WTC11 (cell line): ENCODE data around the gene ZNF521. TPM values are rescaled to one million over a fixed set of nuclear protein-coding genes. Genes with fewer than 3 reads are reported as not detected.

Source experiments
- ATAC-seq: fragments of 200-7000 bp; cut with Tn5 transposase; 2 replicates; pipeline ENCODE4 v1.10.0; 2021; ENCODE audit warnings: mild to moderate bottlenecking, moderate library complexity
- CTCF ChIA-PET: fragments of 300-600 bp; sonication (Branson Sonifier 250); formaldehyde crosslinking; loops from one replicate; lab custom pipeline; 2021; ENCODE audit warnings: antibody characterized with exemption; lab: Charles Lee
- POLR2A ChIA-PET: fragments of 350-600 bp; sonication (Branson Sonifier 250); formaldehyde crosslinking; loops from one replicate; lab custom pipeline; 2021; ENCODE audit warnings: antibody characterized with exemption; lab: Charles Lee
- DNase-seq: peaks from one replicate; pipeline ENCODE4 v3.0.0; 2021; ENCODE audit warnings: low spot score
- H3K27ac Mint-ChIP-seq: 2 replicates; pipeline ENCODE4 v1.8.0; 2021; ENCODE audit warnings: mixed read lengths
- H3K27me3 Mint-ChIP-seq: 2 replicates; pipeline ENCODE4 v1.8.0; 2021; ENCODE audit warnings: low read depth, mild to moderate bottlenecking, moderate library complexity, mixed read lengths
- H3K36me3 Mint-ChIP-seq: 2 replicates; pipeline ENCODE4 v1.8.0; 2021; ENCODE audit warnings: mixed read lengths
- H3K4me1 Mint-ChIP-seq: 2 replicates; pipeline ENCODE4 v1.8.0; 2022; ENCODE audit warnings: mixed read lengths
- H3K4me3 Mint-ChIP-seq: 2 replicates; pipeline ENCODE4 v1.8.0; 2021; ENCODE audit warnings: mild to moderate bottlenecking, moderate library complexity, mixed read lengths
- H3K9me3 Mint-ChIP-seq: 2 replicates; pipeline ENCODE4 v1.8.0; 2021; ENCODE audit warnings: mixed read lengths
- EMX1 ChIP-seq: fragments of 250-450 bp; sonication (Bioruptor Pico); IDR thresholded peaks from 2 replicates; pipeline ENCODE4 v1.8.0; 2021; ENCODE audit warnings: mild to moderate bottlenecking
- ETV6 ChIP-seq: sonication (generic); formaldehyde crosslinking; IDR thresholded peaks from 2 replicates; pipeline ENCODE4 v1.8.1; 2022; ENCODE audit warnings: mild to moderate bottlenecking, missing genetic modification reagents
- GTF2I ChIP-seq: fragments of 250-450 bp; sonication (Bioruptor Pico); conservative IDR thresholded peaks from 2 replicates; pipeline ENCODE4 v1.4.0; 2021; ENCODE audit warnings: mild to moderate bottlenecking
- JAZF1 ChIP-seq: fragments of 250-450 bp; sonication (Bioruptor Pico); IDR thresholded peaks from 2 replicates; pipeline ENCODE4 v1.9.0; 2021; ENCODE audit warnings: moderate library complexity, mild to moderate bottlenecking, inconsistent platforms
- KAT7 ChIP-seq: sonication (generic); formaldehyde crosslinking; IDR thresholded peaks from 2 replicates; pipeline ENCODE4 v1.8.1; 2023; ENCODE audit warnings: missing genetic modification reagents, mild to moderate bottlenecking, borderline replicate concordance
- NR2C2 ChIP-seq: sonication (generic); formaldehyde crosslinking; IDR thresholded peaks from 2 replicates; pipeline ENCODE4 v1.8.0; 2022; ENCODE audit warnings: mild to moderate bottlenecking, missing genetic modification reagents
- RELA ChIP-seq: sonication (generic); formaldehyde crosslinking; IDR thresholded peaks from 2 replicates; pipeline ENCODE4 v1.8.1; 2022; ENCODE audit warnings: missing genetic modification reagents, mild to moderate bottlenecking, borderline replicate concordance
- SP1 ChIP-seq: sonication (generic); formaldehyde crosslinking; conservative IDR thresholded peaks from 2 replicates; pipeline ENCODE4 v1.8.1; 2022; ENCODE audit warnings: missing genetic modification reagents
- TCF7 ChIP-seq: sonication (generic); formaldehyde crosslinking; IDR thresholded peaks from 2 replicates; pipeline ENCODE4 v1.8.0; 2022; ENCODE audit warnings: mild to moderate bottlenecking, low read depth, missing genetic modification reagents, moderate library complexity
- ZNF219 ChIP-seq: sonication (generic); formaldehyde crosslinking; IDR thresholded peaks from 2 replicates; pipeline ENCODE4 v1.8.0; 2023; ENCODE audit warnings: missing genetic modification reagents, mild to moderate bottlenecking, borderline replicate concordance
- ZNF232 ChIP-seq: sonication (generic); formaldehyde crosslinking; IDR thresholded peaks from 2 replicates; pipeline ENCODE4 v1.8.0; 2022; ENCODE audit warnings: mild to moderate bottlenecking, missing genetic modification reagents
- ZNF263 ChIP-seq: sonication (generic); formaldehyde crosslinking; IDR thresholded peaks from 2 replicates; pipeline ENCODE4 v1.8.1; 2022; ENCODE audit warnings: low read depth, mild to moderate bottlenecking, moderate library complexity, missing genetic modification reagents
- ZNF317 ChIP-seq: sonication (generic); formaldehyde crosslinking; IDR thresholded peaks from 2 replicates; pipeline ENCODE4 v1.8.1; 2023; ENCODE audit warnings: low read depth, mild to moderate bottlenecking, moderate library complexity, missing genetic modification reagents, borderline replicate concordance
- total RNA-seq: library from RNA; stranded (reverse); gene quantifications from 3 replicates; pipeline ENCODE4 v1.2.3, GENCODE V29; 2021
- TF ChIP-seq, protein P1 (sequence below): sonication (generic); formaldehyde crosslinking; IDR thresholded peaks from 2 replicates; pipeline ENCODE4 v1.8.1; 2023; ENCODE audit warnings: mild to moderate bottlenecking, missing genetic modification reagents, borderline replicate concordance
- TF ChIP-seq, protein P2 (sequence below): sonication (generic); formaldehyde crosslinking; IDR thresholded peaks from 2 replicates; pipeline ENCODE4 v1.8.1; 2023; ENCODE audit warnings: mild to moderate bottlenecking, missing genetic modification reagents, moderate library complexity
- TF ChIP-seq, protein P3 (sequence below): sonication (generic); formaldehyde crosslinking; IDR thresholded peaks from 2 replicates; pipeline ENCODE4 v1.8.0; 2022; ENCODE audit warnings: mild to moderate bottlenecking, missing genetic modification reagents
- TF ChIP-seq, protein P4 (sequence below): fragments of 250-450 bp; sonication (Bioruptor Pico); conservative IDR thresholded peaks from 2 replicates; pipeline ENCODE4 v1.9.0; 2021; ENCODE audit warnings: mild to moderate bottlenecking
- TF ChIP-seq, protein P5 (sequence below): fragments of 250-450 bp; sonication (Bioruptor Pico); IDR thresholded peaks from 2 replicates; pipeline ENCODE4 v1.9.0; 2021; ENCODE audit warnings: mild to moderate bottlenecking, borderline replicate concordance
- TF ChIP-seq, protein P6 (sequence below): sonication (generic); formaldehyde crosslinking; IDR thresholded peaks from 2 replicates; pipeline ENCODE4 v1.8.0; 2022; ENCODE audit warnings: mild to moderate bottlenecking, missing genetic modification reagents
- TF ChIP-seq, protein P7 (sequence below): sonication (generic); formaldehyde crosslinking; IDR thresholded peaks from 2 replicates; pipeline ENCODE4 v1.8.1; 2022; ENCODE audit warnings: mild to moderate bottlenecking, missing genetic modification reagents, moderate library complexity, borderline replicate concordance
- TF ChIP-seq, protein P8 (sequence below): sonication (generic); formaldehyde crosslinking; IDR thresholded peaks from 2 replicates; pipeline ENCODE4 v1.8.1; 2022; ENCODE audit warnings: low read depth, missing genetic modification reagents, borderline replicate concordance

The ZNF521 gene
- total RNA-seq, 1 experiment from 2014 or later: 15.3 TPM

DNA sequence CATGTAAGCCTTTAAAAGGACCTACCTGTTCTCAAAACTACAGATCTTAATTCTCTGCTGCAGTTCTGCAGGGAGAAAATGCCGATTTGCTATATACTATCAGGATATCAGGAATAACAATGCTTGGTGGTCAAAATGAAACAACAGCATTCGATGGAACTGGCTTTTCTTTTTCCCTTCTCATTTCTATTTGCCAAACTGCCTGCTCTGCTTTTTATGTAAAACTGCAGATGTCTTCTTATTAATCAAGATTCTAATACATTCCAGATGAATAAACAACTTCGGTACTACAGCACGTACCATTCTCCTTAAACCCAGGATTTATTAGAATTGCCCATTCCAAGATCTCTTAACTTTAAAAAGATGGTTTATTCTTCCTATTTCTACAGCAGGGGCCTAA lies 100.9 kb downstream of the ZNF521 start (continued):
- TF ChIP-seq, protein P1, sequence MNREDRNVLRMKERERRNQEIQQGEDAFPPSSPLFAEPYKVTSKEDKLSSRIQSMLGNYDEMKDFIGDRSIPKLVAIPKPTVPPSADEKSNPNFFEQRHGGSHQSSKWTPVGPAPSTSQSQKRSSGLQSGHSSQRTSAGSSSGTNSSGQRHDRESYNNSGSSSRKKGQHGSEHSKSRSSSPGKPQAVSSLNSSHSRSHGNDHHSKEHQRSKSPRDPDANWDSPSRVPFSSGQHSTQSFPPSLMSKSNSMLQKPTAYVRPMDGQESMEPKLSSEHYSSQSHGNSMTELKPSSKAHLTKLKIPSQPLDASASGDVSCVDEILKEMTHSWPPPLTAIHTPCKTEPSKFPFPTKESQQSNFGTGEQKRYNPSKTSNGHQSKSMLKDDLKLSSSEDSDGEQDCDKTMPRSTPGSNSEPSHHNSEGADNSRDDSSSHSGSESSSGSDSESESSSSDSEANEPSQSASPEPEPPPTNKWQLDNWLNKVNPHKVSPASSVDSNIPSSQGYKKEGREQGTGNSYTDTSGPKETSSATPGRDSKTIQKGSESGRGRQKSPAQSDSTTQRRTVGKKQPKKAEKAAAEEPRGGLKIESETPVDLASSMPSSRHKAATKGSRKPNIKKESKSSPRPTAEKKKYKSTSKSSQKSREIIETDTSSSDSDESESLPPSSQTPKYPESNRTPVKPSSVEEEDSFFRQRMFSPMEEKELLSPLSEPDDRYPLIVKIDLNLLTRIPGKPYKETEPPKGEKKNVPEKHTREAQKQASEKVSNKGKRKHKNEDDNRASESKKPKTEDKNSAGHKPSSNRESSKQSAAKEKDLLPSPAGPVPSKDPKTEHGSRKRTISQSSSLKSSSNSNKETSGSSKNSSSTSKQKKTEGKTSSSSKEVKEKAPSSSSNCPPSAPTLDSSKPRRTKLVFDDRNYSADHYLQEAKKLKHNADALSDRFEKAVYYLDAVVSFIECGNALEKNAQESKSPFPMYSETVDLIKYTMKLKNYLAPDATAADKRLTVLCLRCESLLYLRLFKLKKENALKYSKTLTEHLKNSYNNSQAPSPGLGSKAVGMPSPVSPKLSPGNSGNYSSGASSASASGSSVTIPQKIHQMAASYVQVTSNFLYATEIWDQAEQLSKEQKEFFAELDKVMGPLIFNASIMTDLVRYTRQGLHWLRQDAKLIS: no peak
- no peak for TF ChIP-seq EMX1 (CRISPR knock-in tag)
- TF ChIP-seq, protein P2, sequence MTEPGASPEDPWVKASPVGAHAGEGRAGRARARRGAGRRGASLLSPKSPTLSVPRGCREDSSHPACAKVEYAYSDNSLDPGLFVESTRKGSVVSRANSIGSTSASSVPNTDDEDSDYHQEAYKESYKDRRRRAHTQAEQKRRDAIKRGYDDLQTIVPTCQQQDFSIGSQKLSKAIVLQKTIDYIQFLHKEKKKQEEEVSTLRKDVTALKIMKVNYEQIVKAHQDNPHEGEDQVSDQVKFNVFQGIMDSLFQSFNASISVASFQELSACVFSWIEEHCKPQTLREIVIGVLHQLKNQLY (CRISPR knock-in tag): no peak
- TF ChIP-seq, protein P3, sequence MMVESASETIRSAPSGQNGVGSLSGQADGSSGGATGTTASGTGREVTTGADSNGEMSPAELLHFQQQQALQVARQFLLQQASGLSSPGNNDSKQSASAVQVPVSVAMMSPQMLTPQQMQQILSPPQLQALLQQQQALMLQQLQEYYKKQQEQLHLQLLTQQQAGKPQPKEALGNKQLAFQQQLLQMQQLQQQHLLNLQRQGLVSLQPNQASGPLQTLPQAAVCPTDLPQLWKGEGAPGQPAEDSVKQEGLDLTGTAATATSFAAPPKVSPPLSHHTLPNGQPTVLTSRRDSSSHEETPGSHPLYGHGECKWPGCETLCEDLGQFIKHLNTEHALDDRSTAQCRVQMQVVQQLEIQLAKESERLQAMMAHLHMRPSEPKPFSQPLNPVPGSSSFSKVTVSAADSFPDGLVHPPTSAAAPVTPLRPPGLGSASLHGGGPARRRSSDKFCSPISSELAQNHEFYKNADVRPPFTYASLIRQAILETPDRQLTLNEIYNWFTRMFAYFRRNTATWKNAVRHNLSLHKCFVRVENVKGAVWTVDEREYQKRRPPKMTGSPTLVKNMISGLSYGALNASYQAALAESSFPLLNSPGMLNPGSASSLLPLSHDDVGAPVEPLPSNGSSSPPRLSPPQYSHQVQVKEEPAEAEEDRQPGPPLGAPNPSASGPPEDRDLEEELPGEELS: no peak
- no peak for TF ChIP-seq ZNF219 (CRISPR knock-in tag)
- no peak for TF ChIP-seq JAZF1 (CRISPR knock-in tag)
- no peak for TF ChIP-seq RELA (CRISPR knock-in tag)
- TF ChIP-seq TCF7 (CRISPR knock-in tag): no peak
- TF ChIP-seq NR2C2: no peak
- TF ChIP-seq, protein P4, sequence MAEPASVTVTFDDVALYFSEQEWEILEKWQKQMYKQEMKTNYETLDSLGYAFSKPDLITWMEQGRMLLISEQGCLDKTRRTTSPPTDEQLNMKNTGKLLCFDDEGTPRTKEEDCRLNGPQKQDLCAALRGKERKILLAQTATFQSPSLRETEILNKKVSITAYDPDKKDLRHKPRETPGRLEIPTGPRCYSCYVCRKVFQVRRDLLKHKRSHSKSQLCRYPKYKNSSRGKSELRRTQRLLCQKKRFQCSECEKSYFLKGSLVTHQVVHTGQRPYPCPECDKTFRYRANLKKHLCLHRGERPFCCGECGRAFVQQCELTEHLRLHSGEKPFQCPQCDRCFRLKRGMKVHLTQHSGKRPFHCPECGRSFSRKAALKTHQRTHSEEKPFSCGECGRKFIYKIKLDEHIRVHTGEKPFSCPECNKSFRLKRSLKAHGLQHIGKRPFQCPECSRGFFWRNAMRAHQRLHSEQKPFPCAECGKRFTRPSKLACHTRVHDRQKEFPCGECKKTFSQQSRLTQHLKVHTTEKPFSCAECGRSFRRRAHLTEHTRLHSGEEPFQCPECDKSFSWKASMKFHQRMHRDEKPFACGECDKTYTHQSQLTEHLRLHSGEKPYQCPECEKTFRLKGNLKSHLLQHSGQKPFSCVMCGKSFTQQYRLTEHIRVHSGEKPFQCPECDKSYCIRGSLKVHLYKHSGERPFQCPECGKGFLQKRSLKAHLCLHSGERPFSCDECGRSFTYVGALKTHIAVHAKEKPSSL (CRISPR knock-in tag): no peak
- no peak for TF ChIP-seq GTF2I (CRISPR knock-in tag)

DNA sequence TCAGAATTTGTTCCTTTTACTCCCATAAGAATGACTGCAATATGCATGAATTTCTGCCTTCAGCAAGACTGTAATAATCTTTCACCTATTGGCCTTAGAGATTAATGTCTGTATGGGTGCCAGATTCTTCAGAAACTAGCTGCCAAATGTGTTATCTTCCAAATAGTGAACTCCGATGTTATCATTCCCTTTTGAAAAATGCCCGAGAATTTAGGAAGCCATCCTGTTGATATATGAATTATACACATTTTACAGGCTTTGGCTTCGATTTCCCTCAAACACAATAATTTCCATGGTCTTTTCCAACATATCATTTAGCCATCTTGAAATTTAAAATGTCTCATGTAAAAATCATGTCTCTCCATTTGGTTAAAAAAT lies 101.5 kb downstream of the ZNF521 start:
- H3K4me1 Mint-ChIP-seq: no peaks in the 10 kb centered on the region
- no peaks in the 10 kb centered on the region for H3K9me3 Mint-ChIP-seq
- ATAC-seq (no peak), DNase-seq (no peak)
- H3K4me3 Mint-ChIP-seq: no peak overlapping the region
- no peaks in the 10 kb centered on the region for H3K27me3 Mint-ChIP-seq
- H3K36me3 Mint-ChIP-seq: no peaks in the 10 kb centered on the region
- POLR2A ChIA-PET: no interaction called here
- H3K27ac Mint-ChIP-seq: no peak overlapping the region
- CTCF ChIA-PET: interaction anchor here (0.7 to 1.0 kb wide), 2 partner anchors 11 to 707 kb away, joined by 3 read pairs; no protein-coding TSS in a partner anchor
- TF ChIP-seq, protein P5, sequence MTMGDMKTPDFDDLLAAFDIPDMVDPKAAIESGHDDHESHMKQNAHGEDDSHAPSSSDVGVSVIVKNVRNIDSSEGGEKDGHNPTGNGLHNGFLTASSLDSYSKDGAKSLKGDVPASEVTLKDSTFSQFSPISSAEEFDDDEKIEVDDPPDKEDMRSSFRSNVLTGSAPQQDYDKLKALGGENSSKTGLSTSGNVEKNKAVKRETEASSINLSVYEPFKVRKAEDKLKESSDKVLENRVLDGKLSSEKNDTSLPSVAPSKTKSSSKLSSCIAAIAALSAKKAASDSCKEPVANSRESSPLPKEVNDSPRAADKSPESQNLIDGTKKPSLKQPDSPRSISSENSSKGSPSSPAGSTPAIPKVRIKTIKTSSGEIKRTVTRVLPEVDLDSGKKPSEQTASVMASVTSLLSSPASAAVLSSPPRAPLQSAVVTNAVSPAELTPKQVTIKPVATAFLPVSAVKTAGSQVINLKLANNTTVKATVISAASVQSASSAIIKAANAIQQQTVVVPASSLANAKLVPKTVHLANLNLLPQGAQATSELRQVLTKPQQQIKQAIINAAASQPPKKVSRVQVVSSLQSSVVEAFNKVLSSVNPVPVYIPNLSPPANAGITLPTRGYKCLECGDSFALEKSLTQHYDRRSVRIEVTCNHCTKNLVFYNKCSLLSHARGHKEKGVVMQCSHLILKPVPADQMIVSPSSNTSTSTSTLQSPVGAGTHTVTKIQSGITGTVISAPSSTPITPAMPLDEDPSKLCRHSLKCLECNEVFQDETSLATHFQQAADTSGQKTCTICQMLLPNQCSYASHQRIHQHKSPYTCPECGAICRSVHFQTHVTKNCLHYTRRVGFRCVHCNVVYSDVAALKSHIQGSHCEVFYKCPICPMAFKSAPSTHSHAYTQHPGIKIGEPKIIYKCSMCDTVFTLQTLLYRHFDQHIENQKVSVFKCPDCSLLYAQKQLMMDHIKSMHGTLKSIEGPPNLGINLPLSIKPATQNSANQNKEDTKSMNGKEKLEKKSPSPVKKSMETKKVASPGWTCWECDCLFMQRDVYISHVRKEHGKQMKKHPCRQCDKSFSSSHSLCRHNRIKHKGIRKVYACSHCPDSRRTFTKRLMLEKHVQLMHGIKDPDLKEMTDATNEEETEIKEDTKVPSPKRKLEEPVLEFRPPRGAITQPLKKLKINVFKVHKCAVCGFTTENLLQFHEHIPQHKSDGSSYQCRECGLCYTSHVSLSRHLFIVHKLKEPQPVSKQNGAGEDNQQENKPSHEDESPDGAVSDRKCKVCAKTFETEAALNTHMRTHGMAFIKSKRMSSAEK (CRISPR knock-in tag): no peak
- TF ChIP-seq ETV6 (CRISPR knock-in tag) (no peak), ZNF263 (CRISPR knock-in tag) (no peak), TCF7 (CRISPR knock-in tag) (no peak), ZNF317 (CRISPR knock-in tag) (no peak), KAT7 (no peak), ZNF232 (CRISPR knock-in tag) (no peak), SP1 (CRISPR knock-in tag) (no peak)
- TF ChIP-seq, protein P6, sequence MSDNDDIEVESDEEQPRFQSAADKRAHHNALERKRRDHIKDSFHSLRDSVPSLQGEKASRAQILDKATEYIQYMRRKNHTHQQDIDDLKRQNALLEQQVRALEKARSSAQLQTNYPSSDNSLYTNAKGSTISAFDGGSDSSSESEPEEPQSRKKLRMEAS (CRISPR knock-in tag): no peak
- TF ChIP-seq, protein P7, sequence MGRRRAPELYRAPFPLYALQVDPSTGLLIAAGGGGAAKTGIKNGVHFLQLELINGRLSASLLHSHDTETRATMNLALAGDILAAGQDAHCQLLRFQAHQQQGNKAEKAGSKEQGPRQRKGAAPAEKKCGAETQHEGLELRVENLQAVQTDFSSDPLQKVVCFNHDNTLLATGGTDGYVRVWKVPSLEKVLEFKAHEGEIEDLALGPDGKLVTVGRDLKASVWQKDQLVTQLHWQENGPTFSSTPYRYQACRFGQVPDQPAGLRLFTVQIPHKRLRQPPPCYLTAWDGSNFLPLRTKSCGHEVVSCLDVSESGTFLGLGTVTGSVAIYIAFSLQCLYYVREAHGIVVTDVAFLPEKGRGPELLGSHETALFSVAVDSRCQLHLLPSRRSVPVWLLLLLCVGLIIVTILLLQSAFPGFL (CRISPR knock-in tag): no peak
- TF ChIP-seq, protein P8, sequence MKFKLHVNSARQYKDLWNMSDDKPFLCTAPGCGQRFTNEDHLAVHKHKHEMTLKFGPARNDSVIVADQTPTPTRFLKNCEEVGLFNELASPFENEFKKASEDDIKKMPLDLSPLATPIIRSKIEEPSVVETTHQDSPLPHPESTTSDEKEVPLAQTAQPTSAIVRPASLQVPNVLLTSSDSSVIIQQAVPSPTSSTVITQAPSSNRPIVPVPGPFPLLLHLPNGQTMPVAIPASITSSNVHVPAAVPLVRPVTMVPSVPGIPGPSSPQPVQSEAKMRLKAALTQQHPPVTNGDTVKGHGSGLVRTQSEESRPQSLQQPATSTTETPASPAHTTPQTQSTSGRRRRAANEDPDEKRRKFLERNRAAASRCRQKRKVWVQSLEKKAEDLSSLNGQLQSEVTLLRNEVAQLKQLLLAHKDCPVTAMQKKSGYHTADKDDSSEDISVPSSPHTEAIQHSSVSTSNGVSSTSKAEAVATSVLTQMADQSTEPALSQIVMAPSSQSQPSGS (CRISPR knock-in tag): no peak
